Right lobe of liver (tissue), 6 donors: ENCODE measurements around the gene TULP1. TPM values are rescaled to one million over a fixed set of nuclear protein-coding genes. Genes with fewer than 3 reads are reported as not detected.
A peak's percentile ranks its signal among the peaks of the same experiment; 100 is the strongest.

Experiments
- ATAC-seq, 4 donors: fragments of 200-7000 bp; cut with Tn5 transposase; one replicate each; pipeline ENCODE4 v1.9.1; 2020; ENCODE audit warnings: mild to moderate bottlenecking in 4 of 4, moderate library complexity in 4 of 4
- DNase-seq, 3 donors: peaks; one replicate each; pipeline ENCODE4 v3.0.0-alpha.2; 2020
- H3K27ac ChIP-seq, 3 donors: fragments of 200-600 bp; one replicate each; pipeline ENCODE4 v1.8.0; 2022
- H3K27me3 ChIP-seq, 2 donors: fragments of 200-600 bp; one replicate each; pipeline ENCODE4 v1.8.0; 2022
- H3K36me3 ChIP-seq, 4 donors: fragments of 200-600 bp; sonication (generic) in 1 of 4; one replicate each; pipeline versions ENCODE4 v1.5.1 to v1.8.0; 2017 to 2022; ENCODE audit warnings: control low read depth in 1 of 4
- H3K4me1 ChIP-seq, 4 donors: fragments of 200-600 bp; sonication (generic) in 1 of 4; one replicate each; pipeline versions ENCODE4 v1.5.1 to v1.8.0; 2017 to 2022; ENCODE audit warnings: control low read depth in 1 of 4
- H3K4me3 ChIP-seq, 3 donors: fragments of 200-600 bp; one replicate each; pipeline ENCODE4 v1.8.0; 2022
- H3K9me3 ChIP-seq, 4 donors: fragments of 200-600 bp; sonication (generic) in 1 of 4; one replicate each; pipeline versions ENCODE4 v1.5.1 to v1.8.0; 2017 to 2022; ENCODE audit warnings: control low read depth in 1 of 4
- POLR2A ChIP-seq: fragments of 450-650 bp; IDR thresholded peaks from one replicate; pipeline ENCODE4 v1.6.1; 2017; ENCODE audit warnings: antibody characterized with exemption, mild to moderate bottlenecking
- WGBS: methylation state at CpG from one replicate; pipeline ENCODE4 v1.1.6; 2018; ENCODE audit warnings: low coverage, low lambda C conversion rate; ENCODE audit not compliant: insufficient coverage; ENCODE audit errors: missing lambda C conversion rate; 5-methylcytosine and 5-hydroxymethylcytosine counted together
- intact Hi-C, 2 donors: fragments of 100-400 bp; cut with DNase I; formaldehyde crosslinking; loops; one replicate each; pipeline versions ENCODE4 v1.11.2 to v1.14.1; 2022
- long read RNA-seq: library from polyadenylated mRNA; unstranded; transcript quantifications from one replicate; pipeline ENCODE4 v2.0.0, GENCODE V29; 2019
- total RNA-seq, 6 experiments: library from RNA; depleted of rRNA in 2 of 6; stranded (reverse); fragments of >200 nt in 2 of 6; fragmentation: NEBNext Ultra II Directional in 3 of 6; extraction: Animal tissue kit (Norgen Biotek cat#: 25700) in 3 of 6; gene quantifications; one replicate each; pipeline versions ENCODE4 v1.1.0 to v1.2.4, GENCODE V29; 2016 to 2023
- TF ChIP-seq, protein P1 (sequence below), 4 donors: fragments of 200-600 bp in 3 of 4; fragments of 450-650 bp in 1 of 4; IDR thresholded peaks; one replicate each; pipeline versions ENCODE4 v1.5.1 to v1.8.0; 2016 to 2022; ENCODE audit warnings: antibody characterized with exemption in 4 of 4, mild to moderate bottlenecking in 2 of 4
- donor health status: DM: no; HTN: yes; CAD: no.
- donor health status: DM: no; HTN: no; CAD: no.
- donor health status: DM: no; HTN: no; CAD: no.
- donor health status: DM: no; HTN: yes; CAD: no.
- donor health status: DM: no; HTN: yes; CAD: no.

TULP1 gene
- total RNA-seq = not detected
- long read RNA-seq = 0 reads

DNA sequence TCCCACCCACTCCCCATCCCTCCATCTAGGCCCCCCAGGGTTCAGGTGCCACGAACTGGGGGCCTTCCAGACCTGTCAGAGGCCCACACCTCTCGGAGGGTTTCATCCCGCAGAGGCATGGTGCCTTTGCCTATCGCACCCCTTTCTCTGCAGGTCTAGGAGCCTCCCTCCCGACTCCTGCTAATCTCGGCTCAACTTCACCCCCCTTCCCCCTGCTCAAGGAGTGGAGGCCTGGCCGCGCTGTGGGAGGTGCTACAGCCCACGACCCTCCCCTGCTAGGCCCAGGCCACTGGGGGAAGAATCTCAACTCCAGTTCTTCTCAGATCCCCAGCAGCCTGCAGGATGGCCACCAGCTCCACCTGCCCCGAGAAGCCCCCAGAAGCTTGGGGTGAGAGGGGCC lies at the start of gene TULP1:
TULP1 (minus strand) TSS at position 157 of the 400 bp plus-strand sequence; CDS start at position 119, 38 bp downstream.
- H3K36me3 ChIP-seq = no peaks in the 10 kb centered on the region
- TF ChIP-seq POLR2A = no peak
- TF ChIP-seq, protein P1, sequence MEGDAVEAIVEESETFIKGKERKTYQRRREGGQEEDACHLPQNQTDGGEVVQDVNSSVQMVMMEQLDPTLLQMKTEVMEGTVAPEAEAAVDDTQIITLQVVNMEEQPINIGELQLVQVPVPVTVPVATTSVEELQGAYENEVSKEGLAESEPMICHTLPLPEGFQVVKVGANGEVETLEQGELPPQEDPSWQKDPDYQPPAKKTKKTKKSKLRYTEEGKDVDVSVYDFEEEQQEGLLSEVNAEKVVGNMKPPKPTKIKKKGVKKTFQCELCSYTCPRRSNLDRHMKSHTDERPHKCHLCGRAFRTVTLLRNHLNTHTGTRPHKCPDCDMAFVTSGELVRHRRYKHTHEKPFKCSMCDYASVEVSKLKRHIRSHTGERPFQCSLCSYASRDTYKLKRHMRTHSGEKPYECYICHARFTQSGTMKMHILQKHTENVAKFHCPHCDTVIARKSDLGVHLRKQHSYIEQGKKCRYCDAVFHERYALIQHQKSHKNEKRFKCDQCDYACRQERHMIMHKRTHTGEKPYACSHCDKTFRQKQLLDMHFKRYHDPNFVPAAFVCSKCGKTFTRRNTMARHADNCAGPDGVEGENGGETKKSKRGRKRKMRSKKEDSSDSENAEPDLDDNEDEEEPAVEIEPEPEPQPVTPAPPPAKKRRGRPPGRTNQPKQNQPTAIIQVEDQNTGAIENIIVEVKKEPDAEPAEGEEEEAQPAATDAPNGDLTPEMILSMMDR (IDR thresholded peaks at IDR 0.05) = no peak
- H3K9me3 ChIP-seq = no peaks in the 10 kb centered on the region
- no peak for DNase-seq
- no peak within 1 kb of the TSS for H3K4me3 ChIP-seq
- WGBS = 90% methylated on average over 2 of the region's 10 CpGs
- no peak for ATAC-seq
- intact Hi-C loops = no loop called here
- H3K27me3 ChIP-seq = no peaks in the 10 kb centered on the region
- no peaks in the 10 kb centered on the region for H3K4me1 ChIP-seq
- H3K27ac ChIP-seq = no peak within 1 kb of the TSS

DNA sequence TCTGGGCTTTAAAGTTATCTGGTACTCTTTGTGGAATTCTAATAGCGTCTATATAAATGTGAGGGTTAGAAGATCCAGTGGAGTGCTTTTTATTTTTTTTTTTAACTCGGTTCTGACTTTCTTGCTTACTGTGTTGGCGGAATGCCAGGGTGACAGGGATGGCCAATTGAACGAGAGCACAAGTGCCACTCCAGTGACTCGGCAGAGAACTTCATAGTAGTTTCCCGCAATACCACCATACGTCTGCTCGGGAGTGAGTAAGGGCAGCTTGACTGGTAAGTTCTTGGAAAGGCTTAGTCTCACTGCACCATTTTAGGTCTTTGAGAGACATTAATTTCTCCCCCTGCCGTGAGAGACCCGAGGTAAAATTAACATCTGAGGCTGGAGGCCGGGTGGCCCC lies 49.4 kb upstream of the TULP1 start:
- DNase-seq (no peak), ATAC-seq (no peak)
- Histone ChIP-seq H3K9me3 (no peaks in the 10 kb centered on the region), H3K27me3 (no peaks in the 10 kb centered on the region), H3K4me3 (no peak overlapping the region), H3K4me1 (no peaks in the 10 kb centered on the region), H3K36me3 (no peaks in the 10 kb centered on the region), H3K27ac (no peak overlapping the region)
- WGBS = 60% methylated on average over 9 of the region's 11 CpGs
- no peak for TF ChIP-seq POLR2A
- TF ChIP-seq, protein P1 (IDR thresholded peaks at IDR 0.05) = no peak
- intact Hi-C loops = loop anchor here in 1 of 2 donors (10.0 kb wide), 1 partner anchor 173 kb away; the partner anchor contains the start of gene ARMC12

DNA sequence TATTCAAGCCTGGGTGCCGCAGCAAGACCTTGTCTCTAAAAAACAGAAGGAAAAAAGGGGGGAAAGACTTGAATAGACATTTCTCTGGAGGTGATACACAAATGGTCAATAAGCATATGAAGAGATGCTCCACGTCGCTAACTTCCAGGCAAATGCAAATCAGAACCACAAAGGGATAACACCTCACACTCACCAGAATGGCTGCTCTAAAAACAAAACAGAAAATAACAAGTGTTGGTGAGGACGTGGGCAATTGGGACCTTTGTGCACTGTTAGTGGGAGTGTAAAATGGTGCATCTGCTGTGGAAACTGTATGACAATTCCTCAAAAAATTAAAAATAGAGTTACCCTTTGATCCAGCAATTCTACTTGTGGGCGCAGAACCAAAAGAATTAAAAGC lies 48.4 kb upstream of the TULP1 start:
- ATAC-seq (no peak), DNase-seq (no peak)
- intact Hi-C loops = loop anchor here in 1 of 2 donors (10.0 kb wide), 1 partner anchor 174 kb away; the partner anchor contains the start of gene ARMC12
- Histone ChIP-seq H3K4me3 (no peak overlapping the region), H3K27ac (no peak overlapping the region), H3K4me1 (no peaks in the 10 kb centered on the region), H3K27me3 (no peaks in the 10 kb centered on the region), H3K36me3 (no peaks in the 10 kb centered on the region), H3K9me3 (no peaks in the 10 kb centered on the region)
- no peak for TF ChIP-seq POLR2A
- TF ChIP-seq, protein P1 (IDR thresholded peaks at IDR 0.05) = no peak
- 59% methylated on average over 5 of the region's 5 CpGs for WGBS

DNA sequence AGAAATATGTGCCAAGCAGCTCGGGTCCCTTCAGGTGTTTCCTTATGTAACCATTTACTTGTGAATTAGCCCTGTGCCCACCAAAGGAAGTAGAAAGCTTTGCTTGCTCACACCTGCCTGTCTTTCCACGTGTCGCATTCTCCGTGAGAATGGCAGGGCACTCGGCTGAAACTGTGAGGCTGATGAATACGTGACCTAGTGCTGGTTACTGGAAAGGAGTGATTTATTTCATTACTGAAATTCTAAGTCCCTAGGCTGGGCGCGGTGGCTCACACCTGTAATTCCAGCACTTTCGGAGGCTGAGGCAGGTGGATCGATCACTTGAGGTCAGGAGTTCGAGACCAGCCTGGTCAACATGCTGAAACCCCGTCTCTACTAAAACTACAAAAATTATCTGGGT lies 45.9 kb upstream of the TULP1 start:
- TF ChIP-seq, protein P1 (IDR thresholded peaks at IDR 0.05) = no peak
- TF ChIP-seq POLR2A = no peak
- DNase-seq (no peak), ATAC-seq (no peak)
- WGBS = 82% methylated on average over 6 of the region's 12 CpGs
- no peaks in the 10 kb centered on the region for H3K4me1 ChIP-seq
- no peak overlapping the region for H3K4me3 ChIP-seq
- no peak overlapping the region for H3K27ac ChIP-seq
- H3K9me3 ChIP-seq = no peaks in the 10 kb centered on the region
- no peaks in the 10 kb centered on the region for H3K36me3 ChIP-seq
- no peaks in the 10 kb centered on the region for H3K27me3 ChIP-seq
- intact Hi-C loops = no loop called here

DNA sequence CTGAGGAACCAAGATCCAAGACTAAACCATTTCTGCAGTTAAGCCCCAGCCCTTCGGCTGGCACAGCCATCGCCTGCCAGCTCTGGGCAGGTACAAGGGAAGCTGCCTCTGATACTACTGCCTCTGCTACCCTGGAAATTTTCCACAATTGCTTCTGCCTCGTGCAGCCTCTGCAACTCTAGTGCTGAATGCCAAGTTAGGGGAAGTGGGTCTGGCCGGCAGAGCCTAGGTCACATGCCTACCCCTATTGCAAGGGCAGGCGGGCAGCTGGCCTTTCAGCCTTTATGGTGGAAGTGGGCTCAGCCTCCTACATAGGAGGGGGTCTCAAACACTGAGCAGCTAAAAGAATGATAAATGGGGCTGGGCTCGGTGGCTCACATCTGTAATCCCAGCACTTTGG lies 44.5 kb upstream of the TULP1 start:
- Histone ChIP-seq H3K4me1 (no peaks in the 10 kb centered on the region), H3K27me3 (no peaks in the 10 kb centered on the region), H3K36me3 (no peaks in the 10 kb centered on the region), H3K27ac (no peak overlapping the region), H3K9me3 (no peaks in the 10 kb centered on the region), H3K4me3 (no peak overlapping the region)
- DNase-seq (no peak), ATAC-seq (peak in 3 of 4 donors; percentile 36 to 58 (median 56))
- no peak for TF ChIP-seq POLR2A
- TF ChIP-seq, protein P1 (IDR thresholded peaks at IDR 0.05) = no peak
- intact Hi-C loops = no loop called here
- WGBS = 48% methylated on average over 3 of the region's 6 CpGs
